HPDE6-E6E7 (cell line): ENCODE data around the gene PIK3AP1.
A peak's percentile ranks its signal among the peaks of the same experiment; 100 is the strongest.

Experiments used
- DNase-seq: peaks from one replicate; pipeline ENCODE4 v3.0.0; 2011; ENCODE audit warnings: missing footprints; ENCODE audit errors: extremely low spot score

The PIK3AP1 gene

DNA sequence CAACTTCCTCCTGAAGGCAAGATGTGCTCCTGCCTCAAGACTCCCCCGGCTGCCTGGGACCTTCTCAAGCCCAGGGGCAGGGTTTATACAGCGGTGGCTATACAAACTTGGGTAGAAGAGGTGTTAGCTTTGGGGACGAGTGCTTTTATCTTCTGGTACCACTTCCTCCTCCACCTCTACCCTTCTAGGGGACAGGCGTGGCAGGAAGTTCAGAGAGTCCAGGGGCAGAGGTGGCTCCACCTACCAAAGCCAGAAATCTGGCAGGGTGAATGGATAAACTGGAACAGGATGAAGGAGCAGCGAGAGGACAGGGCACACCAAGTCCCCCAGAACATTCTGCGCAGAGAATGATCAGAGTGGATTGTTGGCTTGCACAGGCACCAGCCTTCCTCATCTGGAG lies 109.5 kb downstream of the PIK3AP1 start:
- DNase-seq: no peak

DNA sequence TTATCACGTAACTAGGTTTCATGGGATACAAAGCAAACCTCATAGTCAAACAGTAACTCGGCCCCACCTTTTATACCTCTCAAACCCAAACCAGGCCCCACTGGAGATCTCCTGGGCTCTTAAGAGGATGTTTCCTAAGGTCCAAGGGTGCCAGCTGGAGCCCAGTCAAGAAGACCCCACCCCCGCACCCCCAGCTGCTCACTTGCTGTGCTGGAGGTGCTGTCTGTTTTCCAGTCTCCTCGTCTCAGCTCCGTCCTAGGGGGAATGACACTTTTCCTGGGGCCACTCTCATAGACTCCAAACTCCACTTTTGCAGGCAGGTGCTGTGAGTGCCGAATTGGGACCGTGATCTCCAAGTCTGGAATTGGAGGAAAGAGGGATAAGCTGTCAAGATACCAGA lies 110.8 kb downstream of the PIK3AP1 start:
- no peak for DNase-seq

DNA sequence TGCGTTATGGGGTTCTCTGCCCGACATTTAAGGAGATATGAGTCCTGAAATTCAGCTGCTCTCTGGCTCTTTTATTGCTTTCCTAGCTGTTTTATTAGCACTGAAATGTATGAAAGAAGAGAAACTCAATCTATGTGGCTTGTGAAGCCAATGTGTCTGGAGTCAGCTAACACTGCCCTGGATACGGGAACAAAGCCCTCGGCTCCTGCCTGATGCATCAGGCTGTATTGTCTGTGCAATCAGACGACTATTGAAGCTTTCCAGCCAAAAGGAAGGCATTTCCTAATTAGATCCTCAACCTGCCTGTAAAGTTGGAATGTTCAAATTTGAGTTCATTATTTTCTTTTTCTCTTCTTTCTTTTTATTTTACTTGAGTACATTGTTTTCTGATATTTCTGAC lies 111.5 kb downstream of the PIK3AP1 start:
- no peak for DNase-seq

DNA sequence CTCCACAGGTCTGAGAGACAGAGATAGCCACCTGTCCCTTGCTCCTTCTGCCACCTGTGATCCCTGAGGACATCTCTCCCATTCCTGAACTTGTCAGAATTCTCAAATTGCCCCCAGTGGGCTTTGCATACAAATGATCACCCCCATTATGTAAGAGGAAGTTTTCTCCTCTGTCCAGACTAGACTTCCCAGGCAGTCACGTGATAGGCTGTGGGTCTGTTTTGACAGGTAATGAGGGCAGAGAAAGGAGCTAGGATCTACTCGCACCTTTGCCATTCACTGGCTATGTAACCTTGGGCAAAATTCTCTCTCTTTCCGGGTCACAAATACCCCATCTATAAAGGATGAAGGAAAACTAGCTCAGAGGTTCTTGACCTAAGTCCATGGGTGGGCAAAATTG lies 112.1 kb downstream of the PIK3AP1 start:
- DNase-seq: no peak

DNA sequence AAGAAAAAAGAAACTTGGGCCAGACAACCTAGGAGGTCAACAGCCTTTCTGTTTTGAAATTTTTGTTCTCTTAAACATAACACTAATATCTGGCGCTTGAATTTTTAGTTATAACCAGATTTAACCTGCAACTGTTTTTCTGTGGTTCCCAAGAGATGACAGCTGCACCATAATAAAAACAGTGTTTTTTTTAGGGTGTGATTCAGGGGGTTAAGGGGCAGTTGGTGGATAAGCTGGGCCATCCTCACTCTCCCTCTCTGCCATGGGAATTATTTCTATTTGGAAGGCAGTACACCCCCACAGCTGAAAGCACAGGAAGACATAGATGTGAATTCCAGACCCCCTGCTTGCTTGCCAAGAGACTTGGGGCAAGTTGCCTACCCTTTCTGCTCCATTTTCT lies 113.4 kb downstream of the PIK3AP1 start:
- no peak for DNase-seq

DNA sequence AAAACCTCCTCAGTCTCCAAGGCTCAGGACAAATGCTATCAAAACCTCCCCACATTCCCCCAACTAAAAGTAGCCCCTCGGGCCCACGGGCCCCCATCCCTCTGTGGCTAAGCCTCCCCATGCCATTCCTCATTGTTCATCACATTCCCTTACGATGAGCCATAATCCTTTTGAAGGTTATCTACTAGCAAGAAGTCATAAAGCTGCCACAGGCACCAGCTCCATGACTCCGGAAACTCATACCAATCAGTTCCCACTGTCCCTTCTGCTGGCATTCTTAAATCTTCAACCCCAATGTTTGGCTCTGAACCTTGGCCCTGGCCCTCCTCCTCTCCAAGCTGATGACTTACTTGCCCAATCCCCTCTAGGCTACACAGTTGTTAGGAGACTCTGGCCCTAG lies 114.1 kb downstream of the PIK3AP1 start:
- no peak for DNase-seq

DNA sequence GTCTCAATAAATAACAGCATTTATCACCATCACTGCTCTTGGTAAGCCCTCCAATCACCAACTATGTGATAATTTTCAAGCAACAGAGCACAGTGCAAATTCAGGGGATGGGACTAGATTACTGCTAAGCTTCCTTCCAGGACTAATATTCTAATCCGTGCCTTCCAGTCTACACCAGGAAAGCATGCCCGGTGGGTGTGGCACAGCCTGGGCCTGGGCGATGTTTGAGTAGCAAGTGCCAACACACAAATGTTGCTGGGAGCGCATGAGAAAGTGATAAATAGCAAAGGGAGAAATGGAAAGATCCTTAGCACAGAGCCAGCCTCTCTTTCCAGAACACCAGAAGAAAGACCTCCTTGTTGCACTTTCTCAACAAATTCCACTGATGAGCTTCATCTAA lies 120.0 kb downstream of the PIK3AP1 start:
- DNase-seq: no peak

DNA sequence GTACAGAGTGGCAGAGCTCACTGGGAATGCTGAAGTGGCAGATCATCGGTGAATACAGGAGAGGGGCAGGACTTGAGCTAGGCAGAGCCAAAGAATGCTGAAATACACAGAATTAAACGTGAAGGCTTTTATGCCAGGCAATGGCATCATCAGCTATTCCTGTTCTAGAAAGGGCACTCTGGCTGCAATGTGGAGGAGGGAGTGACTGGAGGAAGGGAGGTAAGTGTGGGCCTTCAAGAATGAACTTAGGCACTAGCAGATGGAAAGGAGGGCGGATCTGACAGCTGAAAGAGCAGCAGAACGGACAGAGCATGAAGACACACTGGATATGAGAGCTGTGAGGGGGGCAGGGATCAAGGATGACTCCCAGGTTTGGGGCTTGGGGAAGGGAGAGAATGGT lies 121.5 kb downstream of the PIK3AP1 start:
- no peak for DNase-seq

DNA sequence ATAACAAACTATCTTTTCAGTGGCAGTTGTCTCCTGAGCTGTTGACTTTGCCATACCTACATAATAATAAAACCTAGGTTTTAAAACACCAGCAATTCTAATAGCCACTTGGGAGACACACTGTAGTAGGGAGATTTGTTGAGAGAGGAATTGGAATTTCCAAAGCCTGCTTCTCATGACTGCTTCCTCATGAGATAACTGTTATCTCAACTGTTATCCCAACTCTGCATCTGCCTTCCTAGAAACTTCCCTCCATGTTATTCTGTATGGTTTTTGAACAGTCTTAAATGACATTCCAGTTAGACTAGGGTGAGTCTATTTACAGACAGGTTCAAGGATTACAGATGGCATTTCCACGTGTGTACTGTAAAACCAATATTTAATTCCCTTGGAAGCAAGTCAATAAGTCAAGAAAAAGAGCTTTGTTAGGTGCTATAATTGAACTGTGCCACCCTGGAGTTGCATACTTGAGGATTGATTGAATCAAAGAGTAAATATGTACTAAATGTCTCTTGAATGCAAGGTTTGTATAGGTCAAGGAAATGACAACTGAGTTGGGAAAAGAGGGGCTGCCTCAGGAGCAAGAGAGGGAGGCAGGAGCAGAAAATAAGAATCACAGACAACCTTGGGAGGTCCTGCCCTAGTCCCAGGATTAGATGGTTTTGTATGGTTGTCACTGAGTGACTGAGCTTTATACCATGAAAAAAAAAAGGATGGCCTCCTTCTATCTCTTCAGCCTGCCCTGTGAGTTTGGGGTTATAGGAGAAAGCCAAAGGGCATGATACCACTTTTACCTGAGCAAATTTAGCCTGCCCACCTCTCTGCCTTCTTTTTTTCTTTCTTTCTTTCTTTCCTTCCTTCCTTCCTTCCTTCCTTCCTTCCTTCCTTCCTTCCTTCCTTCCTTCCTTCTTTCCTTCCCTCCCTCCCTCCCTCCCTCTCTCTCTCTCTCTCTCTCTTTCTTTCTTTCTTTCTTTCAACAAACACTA lies 123.6 kb downstream of the PIK3AP1 start:
- no peak for DNase-seq

DNA sequence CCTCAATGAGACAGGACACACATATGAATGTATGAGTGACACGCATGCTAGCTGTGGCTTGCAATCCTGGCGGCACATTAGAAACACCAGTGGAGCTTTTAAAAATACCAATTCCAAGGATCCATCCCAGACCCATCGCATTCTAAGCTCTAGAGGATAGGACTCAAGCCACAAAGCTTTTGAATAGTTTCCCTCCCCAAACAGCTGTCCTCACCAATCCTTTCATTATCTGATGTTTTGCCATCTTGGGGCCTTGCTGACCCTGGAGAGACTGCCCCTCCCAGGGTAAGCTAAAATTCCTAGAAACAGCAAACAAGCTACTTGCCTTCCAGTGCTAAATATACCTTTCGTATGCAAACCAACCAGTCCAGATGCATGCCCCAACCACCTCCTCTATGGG lies 124.6 kb downstream of the PIK3AP1 start:
- no peak for DNase-seq

DNA sequence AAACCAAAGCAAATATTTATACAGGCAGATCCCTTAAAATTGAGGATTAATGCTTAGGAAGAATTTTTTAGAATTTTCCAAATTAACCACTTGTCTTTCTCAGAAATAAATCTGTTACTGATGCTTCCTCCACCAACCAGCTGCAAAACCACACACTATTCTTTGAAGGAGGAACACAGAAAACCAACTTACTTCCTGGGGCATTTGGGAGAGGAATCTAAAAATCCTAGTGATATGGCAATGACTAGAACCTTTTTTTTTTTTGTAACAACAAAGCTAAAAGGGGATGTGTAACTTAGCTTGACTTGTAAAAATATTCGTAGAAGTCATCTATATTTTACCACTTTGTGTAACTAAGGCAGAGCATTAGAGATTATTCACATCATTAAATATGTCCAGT lies 128.4 kb downstream of the PIK3AP1 start:
- DNase-seq: no peak

DNA sequence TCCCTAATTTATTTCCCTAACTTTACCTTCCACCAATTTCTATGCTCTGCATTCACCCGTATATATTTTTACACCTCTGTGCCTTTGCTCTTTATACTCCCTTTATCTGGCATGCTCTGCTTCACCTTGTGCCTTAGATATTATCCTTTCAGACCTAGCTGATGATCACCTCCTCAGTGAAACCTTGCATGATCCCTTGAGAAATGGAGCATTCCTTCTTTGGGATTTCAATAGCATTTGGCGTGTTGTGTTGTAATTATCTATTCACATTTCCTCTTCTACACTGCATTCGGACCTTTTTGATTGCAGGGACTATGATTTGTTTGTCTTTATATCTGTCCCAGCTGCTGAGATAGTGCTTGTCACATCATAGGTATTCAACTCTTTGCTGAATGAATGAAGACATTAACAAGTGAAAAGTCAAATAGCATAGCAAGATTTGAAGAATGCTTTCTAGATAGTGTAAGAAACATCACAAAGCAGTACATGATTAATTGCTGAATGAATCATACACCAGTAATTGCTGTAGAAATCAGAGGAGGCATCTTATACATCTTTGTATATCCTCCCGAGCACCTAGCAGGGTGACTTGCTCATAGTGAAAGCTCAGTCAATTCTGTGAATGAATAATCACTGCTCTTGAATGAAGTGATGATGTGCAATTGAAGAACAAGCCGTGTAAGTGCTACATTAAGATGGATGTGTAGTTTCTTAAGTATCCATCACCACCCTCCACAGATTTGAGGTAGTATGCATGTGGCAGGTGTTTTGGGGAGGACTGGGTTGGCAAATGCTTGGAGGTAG lies 131.5 kb downstream of the PIK3AP1 start:
- DNase-seq: no peak

DNA sequence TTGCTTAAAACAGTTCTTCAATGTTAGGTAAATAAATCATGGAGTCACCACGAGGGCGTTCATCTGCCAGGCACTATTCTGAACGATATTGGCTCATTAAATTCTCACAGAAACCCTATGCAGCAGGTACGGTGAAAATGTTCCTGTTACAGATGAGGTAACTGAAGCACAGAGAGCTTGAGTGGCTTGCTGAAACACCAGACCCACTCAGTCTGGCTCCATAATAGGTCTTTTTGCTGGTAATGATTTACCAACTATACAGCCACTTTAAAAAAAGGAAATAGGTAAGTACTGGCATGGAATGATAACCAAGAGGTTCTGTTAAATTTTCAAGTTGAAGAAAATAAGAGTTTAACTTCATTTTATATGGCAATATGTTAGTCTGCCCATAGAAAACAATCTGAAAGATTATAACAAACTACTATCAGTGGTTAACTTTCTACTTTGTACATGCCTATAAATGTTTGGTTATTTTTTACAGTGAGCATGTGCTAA lies 132.2 kb downstream of the PIK3AP1 start:
- no peak for DNase-seq

DNA sequence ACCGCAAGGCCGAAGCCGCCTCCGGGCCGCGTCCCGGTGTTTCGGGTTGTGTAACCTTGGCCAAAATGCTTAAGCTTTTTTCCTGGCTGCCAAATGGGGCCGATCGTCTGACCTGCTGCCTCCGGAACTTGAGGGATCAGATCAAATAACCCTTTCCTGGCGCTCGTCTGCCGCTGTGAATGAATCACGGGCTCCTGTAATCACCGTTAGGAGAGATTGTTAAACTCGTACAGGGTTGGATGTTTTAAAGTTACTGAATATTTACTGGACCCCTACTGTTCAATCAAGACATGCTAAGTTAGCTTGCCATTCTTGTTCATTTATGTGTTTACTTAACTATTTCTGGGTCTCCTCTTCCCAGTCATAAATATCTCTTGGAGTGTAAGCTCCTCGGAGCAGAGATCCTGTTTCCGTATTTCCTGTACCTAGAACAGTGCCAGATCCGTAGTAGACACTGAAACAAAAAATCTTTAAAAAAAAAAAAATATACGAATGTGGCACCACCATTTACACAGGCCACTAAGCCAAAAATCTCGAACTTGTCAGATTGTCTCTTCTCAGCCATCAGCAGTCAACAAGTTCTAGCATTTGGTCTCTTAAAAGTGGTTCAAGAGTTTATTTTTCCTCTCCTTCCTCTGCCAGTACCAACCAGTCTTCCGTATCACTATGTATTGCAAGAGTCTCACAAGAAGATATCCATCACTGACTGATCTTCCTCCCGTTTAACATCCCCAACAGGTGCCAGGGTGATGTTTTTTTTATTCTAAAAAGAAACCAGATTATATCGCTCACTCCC lies 132.9 kb downstream of the PIK3AP1 start:
- DNase-seq: peak; percentile 39

DNA sequence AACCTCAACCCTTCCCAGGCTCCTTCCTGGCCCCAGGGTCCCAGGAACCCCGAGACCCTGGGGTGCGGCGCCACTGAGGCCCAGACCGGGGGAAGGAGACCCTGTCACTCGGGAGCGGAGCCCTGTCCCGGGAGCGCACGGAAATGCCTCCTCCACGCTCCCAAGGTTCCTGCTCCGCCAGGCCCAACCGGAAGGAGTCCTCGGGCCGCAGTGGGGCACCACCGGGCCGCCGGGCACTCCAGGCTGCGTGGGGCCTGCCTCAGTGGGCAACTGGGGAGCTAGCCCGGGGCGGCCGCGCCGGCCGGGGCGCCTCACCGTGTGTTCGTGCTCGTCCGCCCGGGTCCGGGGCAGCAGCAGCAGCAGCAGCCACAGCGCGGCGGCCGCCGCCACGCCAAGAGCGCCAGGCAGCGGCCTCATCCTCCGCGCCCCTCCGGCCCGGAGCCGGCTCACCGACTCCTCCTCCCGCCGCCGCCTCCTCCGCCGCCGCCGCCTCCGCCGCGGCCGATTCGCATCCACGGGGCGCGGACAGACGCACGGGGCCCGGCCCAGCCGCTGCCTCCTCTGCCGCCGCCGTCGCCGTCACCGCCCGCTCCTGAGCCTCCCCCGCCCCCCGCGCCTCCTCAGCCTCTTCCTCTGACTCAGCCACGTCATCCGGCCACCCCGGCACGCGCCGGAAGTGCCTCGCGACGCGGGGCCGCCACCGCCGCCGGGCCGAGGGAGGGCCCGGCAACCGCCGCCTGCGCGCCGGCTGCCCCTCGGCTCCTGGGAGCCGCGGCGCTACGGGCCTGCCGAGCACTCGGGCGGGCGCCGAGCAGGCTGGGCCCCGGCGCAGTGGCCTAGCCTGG lies 133.7 kb downstream of the PIK3AP1 start, which contains the start of gene TM9SF3:
TM9SF3 (minus strand) TSS at position 594 of the 845 bp plus-strand sequence; CDS start at position 417, 177 bp downstream.
- DNase-seq: peak; percentile 60

DNA sequence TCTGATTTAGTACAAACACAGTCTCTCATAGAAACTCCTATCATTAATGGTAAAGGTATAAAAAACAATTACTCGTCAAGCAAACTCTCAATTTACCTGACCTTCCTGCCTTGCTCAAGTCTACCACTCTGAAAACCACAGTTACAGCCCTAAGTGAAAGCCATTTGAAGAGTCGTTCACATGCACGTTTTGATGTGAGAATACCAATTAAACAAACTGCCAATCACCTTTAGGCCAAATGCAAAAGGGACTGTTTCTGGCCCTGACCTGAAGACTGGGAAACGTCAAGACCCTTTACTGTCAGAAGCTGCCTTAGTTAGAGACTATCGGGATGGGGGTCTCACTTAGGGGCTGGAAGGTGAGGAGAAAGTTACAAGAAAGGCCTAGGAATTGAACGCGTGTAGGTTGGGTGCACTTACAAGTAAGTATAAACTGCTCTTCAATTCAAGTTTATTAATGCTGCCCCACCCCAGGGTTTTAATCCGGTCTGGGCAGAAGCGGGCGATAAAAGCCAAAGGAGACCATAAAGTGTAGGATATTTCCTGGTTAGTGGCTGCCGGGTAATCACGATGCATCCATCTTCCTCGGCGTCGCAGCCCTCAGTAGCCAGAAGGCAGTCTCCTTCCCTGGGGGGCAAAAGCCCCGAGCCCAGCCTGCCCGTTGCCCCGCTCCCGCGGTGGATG lies 134.4 kb downstream of the PIK3AP1 start:
- no peak for DNase-seq

DNA sequence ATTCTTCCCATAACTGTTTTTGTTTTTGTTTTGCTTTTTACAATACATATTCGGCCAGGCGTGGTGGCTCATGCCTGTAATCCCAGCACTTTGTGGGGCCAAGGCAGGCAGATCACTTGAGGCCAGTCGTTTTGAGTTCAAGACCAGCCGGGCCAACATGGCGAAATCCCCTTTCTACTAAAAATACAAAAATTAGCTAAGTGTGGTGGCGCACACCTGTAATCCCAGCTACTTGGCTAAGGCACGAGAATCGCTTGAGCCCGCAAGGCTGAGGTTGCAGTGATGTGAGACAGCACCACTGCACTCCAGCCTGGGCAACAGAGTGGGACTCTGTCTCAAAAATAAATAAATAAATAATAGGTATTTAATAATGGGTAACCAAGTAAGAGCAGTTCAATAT lies 135.8 kb downstream of the PIK3AP1 start:
- DNase-seq: no peak

DNA sequence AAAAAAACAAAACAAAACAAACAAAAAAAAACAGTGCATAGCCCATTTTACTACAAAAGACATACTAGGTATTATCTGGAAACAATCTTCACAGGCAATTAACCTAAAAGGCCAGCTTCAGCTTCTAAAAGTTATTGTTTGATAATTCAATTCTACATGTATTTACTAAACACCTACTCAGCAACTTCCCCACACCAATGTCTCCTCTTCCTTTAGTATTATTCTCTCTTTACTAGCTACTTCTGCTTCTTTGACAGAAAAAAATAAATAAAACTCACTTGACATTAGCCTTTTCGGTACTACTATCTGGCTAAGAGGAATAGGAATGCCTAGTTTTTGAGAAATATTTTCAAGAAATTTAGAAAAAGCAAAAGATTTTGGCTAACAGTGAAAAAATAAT lies 136.3 kb downstream of the PIK3AP1 start:
- DNase-seq: no peak

DNA sequence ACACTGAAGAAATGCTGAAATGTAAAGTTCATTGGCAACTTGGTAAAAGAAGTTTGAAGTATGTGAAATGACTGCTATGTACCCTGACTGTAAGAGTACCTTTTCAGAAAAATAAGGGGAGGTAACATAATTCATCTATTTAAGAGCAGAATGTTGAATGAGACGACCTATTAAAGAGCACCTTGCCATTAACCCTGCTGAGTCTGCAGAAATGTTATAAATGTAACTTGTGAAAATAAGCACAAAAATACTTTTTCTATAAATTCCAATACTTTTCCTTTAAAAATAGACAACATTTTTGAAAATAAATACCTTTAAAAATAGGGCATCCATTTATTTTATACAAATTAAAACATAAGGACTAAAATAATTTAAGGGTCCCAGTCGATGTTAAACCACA lies 141.2 kb downstream of the PIK3AP1 start:
- no peak for DNase-seq

DNA sequence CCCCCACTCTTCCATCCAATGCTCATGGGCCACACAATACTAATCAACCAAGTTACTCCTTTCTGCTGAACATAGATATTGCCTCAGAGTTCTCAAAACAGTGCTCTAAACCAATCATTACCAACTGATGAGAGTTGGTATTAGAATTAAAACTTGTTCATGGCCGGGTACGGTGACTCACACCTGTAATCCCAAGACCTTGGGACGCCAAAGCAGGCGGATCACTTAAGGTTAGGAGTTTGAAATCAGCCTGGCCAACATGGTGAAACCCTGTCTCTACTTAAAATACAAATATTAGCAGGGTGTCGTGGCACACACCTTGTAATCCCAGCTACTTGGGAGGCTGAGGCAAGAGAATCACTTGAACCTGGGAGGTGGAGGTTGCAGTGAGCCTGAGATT lies 141.7 kb downstream of the PIK3AP1 start:
- no peak for DNase-seq
